Ovary (tissue), 9 donors: Measurements from ENCODE around the gene HIPK2. TPM values are rescaled to one million over a fixed set of nuclear protein-coding genes. Genes with fewer than 3 reads are reported as not detected.

ENCODE experiments used
- DNase-seq, 5 donors: peaks; one replicate each; pipeline ENCODE4 v3.0.0-alpha.2; 2019 to 2020
- H3K27ac ChIP-seq, 2 donors: fragments of 200-600 bp; one replicate each; pipeline versions ENCODE4 v1.5.1 to v1.8.0; 2019 to 2022
- H3K27me3 ChIP-seq: fragments of 200-600 bp; one replicate; pipeline ENCODE4 v1.8.0; 2022
- H3K36me3 ChIP-seq: fragments of 200-600 bp; sonication (generic); one replicate; pipeline ENCODE4 v1.5.1; 2019
- H3K4me1 ChIP-seq: one replicate; pipeline ENCODE4 v1.8.1; 2013; ENCODE audit warnings: mild to moderate bottlenecking, moderate library complexity; ENCODE audit not compliant: insufficient read depth
- H3K4me3 ChIP-seq: fragments of 200-600 bp; sonication (generic); one replicate; pipeline ENCODE4 v1.5.1; 2017
- H3K9me3 ChIP-seq, 2 donors: fragments of 200-600 bp in 1 of 2; sonication (generic) in 1 of 2; one replicate each; pipeline versions ENCODE4 v1.5.1 to v1.8.1; 2013 to 2019; ENCODE audit warnings: mild to moderate bottlenecking in 1 of 2, moderate library complexity in 1 of 2
- CTCF ChIP-seq, 3 donors: fragments of 450-650 bp in 2 of 3; fragments of 200-600 bp in 1 of 3; IDR thresholded peaks; one replicate each; pipeline versions ENCODE4 v1.5.1 to v1.8.0; 2016 to 2022; ENCODE audit warnings: antibody characterized with exemption in 3 of 3, mild to moderate bottlenecking in 1 of 3
- EP300 ChIP-seq: sonication (generic); formaldehyde crosslinking; IDR thresholded peaks from one replicate; pipeline ENCODE4 v1.6.1; 2017; ENCODE audit warnings: antibody characterized with exemption
- POLR2A ChIP-seq: fragments of 450-650 bp; IDR thresholded peaks from one replicate; pipeline ENCODE4 v1.6.1; 2017; ENCODE audit warnings: antibody characterized with exemption, mild to moderate bottlenecking, moderate library complexity
- WGBS, 3 donors: extraction: QIAGEN DNeasy Blood & Tissue Kit in 1 of 3; methylation state at CpG; one replicate each; pipeline versions ENCODE4 v1.1.5 to v1.1.7; 2013 to 2017; 5-methylcytosine and 5-hydroxymethylcytosine counted together
- intact Hi-C, 4 donors: fragments of 100-400 bp; cut with DNase I; formaldehyde crosslinking; loops; one replicate each; pipeline versions ENCODE4 v1.11.0 to v1.15.1; 2022 to 2023
- polyA plus RNA-seq, 2 donors: library from polyadenylated mRNA; stranded (reverse); fragments of 200-250 nt in 1 of 2; fragments of 350-450 nt in 1 of 2; fragmentation: Illumina TruSeq in 1 of 2; extraction: RNeasy Lipid Tissue Mini Kit (QIAGEN cat#74804) in 1 of 2; gene quantifications; one replicate each; pipeline ENCODE4 v1.2.3, GENCODE V29; 2013 to 2014
- total RNA-seq, 7 donors: library from RNA; depleted of rRNA in 2 of 7; stranded (reverse); fragments of >200 nt in 2 of 7; fragmentation: NEBNext Ultra II Directional in 3 of 7; extraction: Animal tissue kit (Norgen Biotek cat#: 25700) in 3 of 7; gene quantifications; one replicate each; pipeline versions ENCODE4 v1.1.0 to v1.2.4, GENCODE V29; 2016 to 2023
- donor health status: DM: no; HTN: no; CAD: no; lungs with moderate emphysema.
- donor health status: DM: no; HTN: no; CAD: no.
- donor health status: Bipolar disorder and iron deficiency.
- donor health status: DM: yes; HTN: yes; CAD: no.
- donor health status: DM: no; HTN: no; CAD: no.
- donor health status: DM: yes; HTN: yes; CAD: no.

Gene HIPK2
- total and polyA plus RNA-seq, 9 donors: 7.3 to 38.4 (median 28.1) TPM

DNA sequence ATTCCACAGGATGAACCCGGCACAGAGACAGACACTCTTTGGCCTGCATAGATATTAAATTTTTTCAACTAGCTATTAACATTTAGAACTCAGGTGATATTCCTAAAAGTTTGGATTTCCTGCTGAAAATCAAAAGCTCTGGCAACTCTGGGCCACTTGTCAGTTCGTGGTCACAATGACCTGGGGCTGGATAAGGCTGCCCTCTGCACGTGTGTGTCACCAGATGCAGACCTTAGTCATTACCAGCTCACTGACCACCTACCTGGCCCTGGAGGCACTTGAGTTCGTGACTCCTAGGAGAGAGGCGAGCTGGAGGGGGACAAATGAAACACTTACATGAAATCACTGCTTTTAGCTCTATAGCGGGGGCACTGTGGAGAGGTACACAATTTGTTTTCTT, 126.5 kb downstream of the HIPK2 start:
- 61 to 77% (median 73%) methylated on average over 6 of the region's 6 CpGs for WGBS, 3 donors

DNA sequence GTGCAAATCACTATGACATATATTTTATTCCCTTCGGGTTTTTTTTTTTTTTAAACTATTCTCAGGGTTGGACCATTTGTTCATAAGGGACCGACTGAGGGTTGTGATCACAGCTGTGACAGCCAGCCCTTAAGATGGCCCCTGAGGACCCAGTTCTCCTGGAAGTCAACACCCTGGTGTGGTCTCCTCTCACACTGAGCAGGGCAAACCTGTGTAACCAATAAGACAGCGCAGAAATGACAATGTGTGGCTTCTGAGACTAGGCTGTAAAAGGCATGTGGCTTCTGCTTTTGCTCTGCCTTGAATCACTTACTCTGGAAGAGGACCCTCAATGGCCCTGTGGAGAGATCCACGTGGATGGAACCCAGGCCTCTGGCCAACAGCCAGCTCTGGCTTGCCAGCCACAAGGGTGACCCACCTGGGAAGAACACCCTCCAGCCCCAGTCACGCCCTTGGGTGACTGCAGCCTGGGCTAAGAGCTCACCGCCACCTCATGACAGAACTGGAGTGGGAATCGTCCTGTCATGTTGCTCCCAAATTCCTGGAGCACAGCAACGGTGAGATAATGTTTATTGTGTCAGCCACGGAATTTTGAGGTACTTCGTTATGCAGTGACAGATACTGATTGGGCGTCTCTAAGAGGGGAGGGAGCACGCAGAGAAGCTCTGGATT, 127.2 kb downstream of the HIPK2 start:
- Histone ChIP-seq H3K9me3 (no peaks in the 10 kb centered on the region), H3K4me3 (no peak overlapping the region), H3K27ac (no peak overlapping the region), H3K27me3 (no peaks in the 10 kb centered on the region), H3K36me3 (no peaks in the 10 kb centered on the region), H3K4me1 (peaks cover 6% of the 10 kb centered on the region)
- WGBS, 3 donors: 86 to 90% (median 87%) methylated on average over 12 of the region's 12 CpGs
- TF ChIP-seq EP300 (no peak), POLR2A (no peak), CTCF (IDR thresholded peaks at IDR 0.05) (no peak)
- intact Hi-C loops: loop anchor here in 1 of 4 donors (10.0 kb wide), 1 partner anchor 94 kb away; no protein-coding TSS in a partner anchor
- DNase-seq: no peak

More for the DNA sequence above, 126.5 kb downstream of the HIPK2 start:
- DNase-seq: no peak
- Histone ChIP-seq H3K4me3 (no peak overlapping the region), H3K36me3 (no peaks in the 10 kb centered on the region), H3K27ac (no peak overlapping the region), H3K27me3 (no peaks in the 10 kb centered on the region), H3K9me3 (no peaks in the 10 kb centered on the region), H3K4me1 (peaks cover 5% of the 10 kb centered on the region)
- TF ChIP-seq POLR2A (no peak), EP300 (no peak)
- intact Hi-C loops: loop anchor here in 1 of 4 donors (10.0 kb wide), 1 partner anchor 93 kb away; no protein-coding TSS in a partner anchor

GRCh38 chr7:139648941-139649425, 128.8 kb downstream of the HIPK2 start:
- Histone ChIP-seq H3K4me3 (no peak overlapping the region), H3K36me3 (no peaks in the 10 kb centered on the region), H3K27me3 (no peaks in the 10 kb centered on the region), H3K9me3 (no peaks in the 10 kb centered on the region), H3K4me1 (peaks cover 6% of the 10 kb centered on the region), H3K27ac (no peak overlapping the region)
- WGBS, 3 donors: 80 to 86% (median 82%) methylated on average over 14 of the region's 14 CpGs
- DNase-seq: no peak
- intact Hi-C loops: loop anchor here (5.0 to 10.0 kb wide), 3 partner anchors 126 to 353 kb away; partner anchors contain the start of gene HIPK2 (in 2 of the 4)
- TF ChIP-seq EP300 (no peak), POLR2A (no peak), CTCF (IDR thresholded peaks at IDR 0.05) (no peak)

GRCh38 chr7:139648391-139648861, 129.4 kb downstream of the HIPK2 start:
- DNase-seq: no peak
- no peak for TF ChIP-seq POLR2A
- no peak for TF ChIP-seq EP300
- TF ChIP-seq CTCF (IDR thresholded peaks at IDR 0.05): no peak
- Histone ChIP-seq H3K27me3 (no peaks in the 10 kb centered on the region), H3K36me3 (no peaks in the 10 kb centered on the region), H3K4me1 (peaks cover 6% of the 10 kb centered on the region), H3K4me3 (no peak overlapping the region), H3K9me3 (no peaks in the 10 kb centered on the region), H3K27ac (no peak overlapping the region)
- WGBS, 3 donors: 83 to 88% (median 85%) methylated on average over 20 of the region's 20 CpGs
- intact Hi-C loops: loop anchor here (5.0 to 10.0 kb wide), 3 partner anchors 126 to 354 kb away; partner anchors contain the start of gene HIPK2 (in 2 of the 4)
